Stimulated activated CD8-positive, alpha-beta memory T cell treated with anti-CD3 and anti-CD28 coated beads, Interleukin-12 subunit alpha, Interleukin-12 subunit beta, amount 100 ng/mL, for 24 hours (primary cell): ENCODE data around the gene PWWP3B.
"Not testable (repeated sequence)": the region's sequence is repeated elsewhere in the genome, so short reads cannot be mapped to it uniquely, and the experiment has no call there.

Experiments used
- DNase-seq: peaks from one replicate; pipeline ENCODE4 v3.0.0-alpha.2; 2020; ENCODE audit errors: extremely low read depth

Gene PWWP3B

GRCh38 chrX:106168107-106168506 is at the start of gene PWWP3B:
Gene PWWP3B, plus strand, starts transcription at chrX:106168305. Its CDS starts 37,128 bp downstream, at chrX:106205433.
- DNase-seq = no peak

GRCh38 chrX:106139048-106139447 is 29.1 kb upstream of the PWWP3B start:
- DNase-seq = no peak

- DNase-seq = no peak
Observed at GRCh38 chrX:106144755-106145639, 23.1 kb upstream of the PWWP3B start.

DNA sequence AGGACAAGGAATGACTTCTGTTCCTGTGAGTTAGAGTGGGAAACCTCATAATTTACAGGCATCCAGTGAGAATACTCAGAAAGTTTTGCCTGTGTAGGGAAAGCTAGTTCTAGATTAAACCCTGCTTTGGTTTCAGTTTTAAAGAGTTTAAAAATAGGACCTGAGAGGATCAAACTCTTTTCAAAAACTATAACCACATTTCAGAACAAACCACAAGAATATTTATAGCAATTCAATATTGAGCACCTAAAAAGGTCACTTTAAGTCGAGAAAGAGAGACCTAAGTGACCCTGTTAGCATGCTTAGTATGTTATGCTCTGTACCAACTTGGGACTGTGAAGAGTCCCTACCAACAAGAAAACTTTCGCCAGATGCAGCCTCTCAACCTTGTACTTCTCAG is 17.4 kb upstream of the PWWP3B start:
- no peak for DNase-seq

GRCh38 chrX:106159861-106160282 is 8.2 kb upstream of the PWWP3B start:
- no peak for DNase-seq

DNA sequence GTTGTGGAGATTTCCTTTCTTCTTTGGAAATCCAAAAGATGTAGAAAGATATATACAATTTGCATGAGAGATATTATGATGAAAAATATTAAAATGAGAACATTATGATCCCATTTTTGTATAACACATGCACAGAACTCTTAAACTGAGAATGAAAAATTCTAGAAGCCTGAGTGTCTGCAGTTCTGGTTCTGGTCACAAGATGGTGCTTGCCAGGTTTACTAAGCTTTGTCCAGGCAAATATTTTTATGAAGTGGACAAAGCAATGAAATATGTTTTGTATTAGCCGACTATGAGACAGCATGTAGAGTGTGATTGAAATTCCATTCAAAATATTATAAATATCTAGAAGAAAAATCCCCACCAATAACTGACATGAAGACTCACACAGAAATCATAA is 2.2 kb downstream of the PWWP3B start:
- no peak for DNase-seq

DNA sequence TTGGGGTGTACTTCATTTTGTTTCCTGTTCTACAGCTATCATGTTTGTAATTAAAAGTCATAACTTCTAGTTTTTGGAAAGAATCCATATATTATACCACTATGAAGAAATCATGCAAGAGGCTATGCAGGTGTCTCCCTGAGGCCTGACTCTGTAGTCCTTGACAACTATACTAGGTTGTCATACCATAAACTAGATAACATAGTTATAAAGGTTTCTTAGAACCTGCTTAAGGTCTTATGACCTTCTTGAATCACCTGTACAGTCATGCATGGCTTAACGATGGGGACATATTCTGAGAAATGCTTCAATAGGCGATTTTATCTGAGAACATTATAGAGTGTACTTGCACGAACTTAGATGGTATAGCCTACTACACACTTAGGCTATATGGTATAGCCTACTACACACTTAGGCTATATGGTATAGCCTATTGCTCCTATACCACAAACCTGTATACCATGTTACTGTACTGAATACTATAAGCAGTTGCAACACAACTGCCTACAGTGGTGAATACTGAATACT is 3.3 kb downstream of the PWWP3B start:
- DNase-seq = no peak

- no peak for DNase-seq
Observed at GRCh38 chrX:106177106-106177981, 9.2 kb downstream of the PWWP3B start.

DNA sequence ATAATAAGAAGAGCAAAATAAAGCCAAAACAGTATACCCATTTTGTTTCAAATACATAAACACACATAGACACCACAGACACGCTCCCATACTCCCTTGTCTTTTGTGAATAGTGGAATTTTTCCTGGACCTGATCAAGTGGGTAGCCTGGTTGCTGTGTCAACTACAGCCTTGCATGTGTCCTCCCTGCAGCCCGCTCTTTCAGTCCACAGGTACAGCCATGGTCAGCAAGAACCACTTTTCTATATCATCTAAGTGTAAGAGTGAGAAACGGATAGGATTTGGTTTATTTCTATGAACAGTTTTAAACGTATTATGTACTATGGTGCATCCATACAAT is 9.8 kb downstream of the PWWP3B start:
- no peak for DNase-seq

DNA sequence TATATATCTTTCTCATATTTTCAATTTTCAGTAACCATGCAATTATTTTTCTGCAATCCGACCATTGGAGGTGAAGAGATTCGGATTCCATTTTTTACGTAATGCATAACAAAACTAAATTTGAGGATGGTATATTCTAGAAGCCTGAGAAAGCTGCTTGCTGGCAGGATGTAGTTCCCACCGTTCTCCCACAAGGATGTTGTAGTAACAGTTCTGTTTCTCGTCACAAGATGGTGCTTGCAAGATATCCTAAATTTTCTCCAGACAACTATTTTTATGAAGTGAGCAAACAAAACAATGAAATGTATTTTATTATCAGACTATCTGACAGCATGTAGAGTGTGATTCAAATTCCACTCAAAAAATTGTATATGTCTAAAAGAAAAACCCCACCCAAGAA is 10.7 kb downstream of the PWWP3B start:
- no peak for DNase-seq

DNA sequence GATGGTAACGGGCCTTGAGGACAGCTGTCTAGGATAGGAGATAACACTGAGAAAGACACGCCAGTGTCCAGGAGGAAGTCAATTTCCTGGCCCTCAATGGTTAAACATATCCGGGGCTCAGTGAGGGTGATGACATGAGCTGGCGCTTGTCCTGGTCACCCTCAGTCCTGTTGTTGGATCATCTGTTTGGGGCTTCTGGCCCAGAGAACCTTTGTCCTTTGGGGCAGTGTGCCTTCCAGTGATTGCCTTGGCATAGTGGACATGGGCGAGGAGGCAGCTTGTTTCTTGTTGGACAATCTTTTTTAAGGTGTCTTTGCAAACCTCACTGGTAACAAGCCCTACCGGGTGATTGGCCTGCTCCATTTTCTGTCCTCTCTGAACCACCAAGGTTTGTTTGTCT is 15.6 kb downstream of the PWWP3B start:
- not testable (repeated sequence) for DNase-seq

DNA sequence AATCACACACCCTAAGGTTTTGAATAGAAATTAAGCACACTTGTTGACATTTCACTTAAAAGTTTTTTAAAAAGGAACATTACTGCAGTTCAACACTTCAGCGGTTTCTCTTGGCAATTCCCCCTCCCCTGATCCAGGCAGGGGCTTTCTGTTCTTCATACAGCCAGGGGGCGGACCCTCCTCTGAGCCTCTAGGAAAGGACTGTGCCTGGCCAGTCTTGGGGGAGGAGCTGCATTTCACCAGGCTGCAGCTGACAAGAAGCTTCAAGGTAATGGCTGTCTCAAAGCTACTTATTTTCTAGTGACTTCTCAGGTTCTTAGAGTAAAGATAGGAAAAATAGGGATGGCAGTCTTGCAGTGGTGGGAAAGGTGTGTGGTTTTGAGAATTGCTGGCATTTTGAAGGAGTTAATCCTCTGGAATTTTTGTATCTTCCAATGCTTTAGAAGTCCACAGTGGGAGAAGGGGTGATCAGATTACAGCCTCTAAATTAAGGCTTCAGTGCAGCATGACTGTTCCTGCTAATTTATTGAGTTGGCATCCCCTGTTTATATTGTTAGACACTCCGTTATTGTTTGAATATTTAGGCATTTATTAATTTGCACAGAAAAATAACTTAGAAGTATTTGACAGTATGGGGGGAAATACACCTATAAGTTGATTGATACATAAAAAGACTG is 33.5 kb downstream of the PWWP3B start:
- no peak for DNase-seq

GRCh38 chrX:106203315-106203714 is 35.2 kb downstream of the PWWP3B start:
- no peak for DNase-seq

DNA sequence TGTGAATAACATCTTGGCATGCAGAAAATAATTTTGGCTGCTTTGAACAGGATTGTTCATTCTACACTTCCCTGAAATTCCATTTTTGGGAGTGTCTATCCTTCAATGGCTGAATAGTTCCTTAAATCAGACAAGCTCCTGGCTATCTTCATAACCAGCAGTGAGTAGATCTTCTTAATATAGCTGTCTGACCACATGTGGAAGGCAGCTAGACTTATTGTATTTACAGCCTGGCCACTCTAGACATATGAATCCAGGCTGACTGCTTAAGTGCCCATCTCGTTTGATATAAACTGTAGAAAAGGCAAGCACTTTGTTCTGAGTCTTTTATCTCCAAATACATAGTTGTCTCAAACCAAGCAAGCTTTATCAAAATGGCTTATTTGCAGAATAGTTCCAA is 40.0 kb downstream of the PWWP3B start:
- no peak for DNase-seq
